ENCODE data around the gene LAMC1.

DNA sequence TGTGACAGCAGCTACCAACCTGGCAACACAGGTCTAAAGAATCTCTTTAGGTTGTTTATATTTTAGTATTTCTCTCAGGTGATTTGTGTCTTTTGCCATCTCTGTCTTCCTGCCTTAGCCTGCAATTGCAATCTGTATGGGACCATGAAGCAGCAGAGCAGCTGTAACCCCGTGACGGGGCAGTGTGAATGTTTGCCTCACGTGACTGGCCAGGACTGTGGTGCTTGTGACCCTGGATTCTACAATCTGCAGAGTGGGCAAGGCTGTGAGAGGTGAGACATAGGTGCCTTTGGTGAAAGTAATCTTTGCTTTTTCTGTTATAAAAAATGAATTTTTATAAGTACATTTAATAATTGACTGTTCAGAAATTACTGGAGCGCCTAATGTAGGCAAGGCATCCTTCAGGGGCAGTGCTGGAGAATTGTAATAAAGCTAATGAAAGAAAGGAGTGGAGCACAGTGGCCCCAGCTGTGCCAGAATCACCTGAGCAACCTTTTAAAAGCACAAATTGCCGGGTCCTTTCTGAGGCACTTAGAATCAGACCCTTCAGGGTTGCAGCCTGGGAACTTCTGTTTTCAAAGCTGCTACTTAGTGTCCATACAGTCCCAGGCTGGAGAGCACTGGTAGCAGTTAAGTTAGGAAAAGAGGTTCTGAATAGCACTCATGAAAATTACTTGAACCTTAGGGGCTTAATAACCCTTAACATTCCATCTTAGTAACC, 102.2 kb downstream of the LAMC1 start:
- TF ChIP-seq EZH2phosphoT487 (IDR thresholded peaks at IDR 0.05; ENCODE audit: borderline replicate concordance, low read length), result no peak
- TF ChIP-seq EZH2 (IDR thresholded peaks at IDR 0.05; ENCODE audit: low read length, unreplicated experiment), result no peak

Data from PC-3 (cell line).